H1 (cell line): ENCODE results near the gene USP12. TPM values are rescaled to one million over a fixed set of nuclear protein-coding genes. Genes with fewer than 3 reads are reported as not detected.

Experiments used
- RNF2 ChIP-seq: fragments of 200-900, 300-1000 bp; sonication (generic); IDR thresholded peaks from 2 replicates; pipeline ENCODE4 v1.7.1; 2016; ENCODE audit warnings: borderline replicate concordance, low read depth, mild to moderate bottlenecking, antibody characterized with exemption, low read length; ENCODE audit not compliant: poor library complexity, severe bottlenecking; ENCODE audit errors: missing control alignments
- polyA plus RNA-seq, 7 experiments: library from polyadenylated mRNA; depleted of rRNA in 3 of 7; stranded (reverse) in 5 of 7; unstranded in 2 of 7; fragments of >200 nt in 5 of 7; fragments of 200-250 nt in 2 of 7; gene quantifications; 1 replicate in 5 of 7; 2 replicates in 1 of 7; 4 replicates in 1 of 7; pipeline versions ENCODE4 v1.2.1 to v1.2.3, GENCODE V29; 2011 to 2013; ENCODE audit warnings: missing spikeins in 2 of 7, mixed read lengths in 2 of 7
- total RNA-seq: library from RNA; stranded (reverse); fragmentation: NEBNext Ultra II Directional; extraction: Animal tissue kit (Norgen Biotek cat#: 25700); gene quantifications from 2 replicates; pipeline ENCODE4 v1.2.1, GENCODE V29; 2021

USP12 gene
- total and polyA plus RNA-seq, 2 of the 8 experiments (the other 6 are each of a cell fraction or from before 2014, with no cell fraction given), result 4.0 to 30.0 TPM

DNA sequence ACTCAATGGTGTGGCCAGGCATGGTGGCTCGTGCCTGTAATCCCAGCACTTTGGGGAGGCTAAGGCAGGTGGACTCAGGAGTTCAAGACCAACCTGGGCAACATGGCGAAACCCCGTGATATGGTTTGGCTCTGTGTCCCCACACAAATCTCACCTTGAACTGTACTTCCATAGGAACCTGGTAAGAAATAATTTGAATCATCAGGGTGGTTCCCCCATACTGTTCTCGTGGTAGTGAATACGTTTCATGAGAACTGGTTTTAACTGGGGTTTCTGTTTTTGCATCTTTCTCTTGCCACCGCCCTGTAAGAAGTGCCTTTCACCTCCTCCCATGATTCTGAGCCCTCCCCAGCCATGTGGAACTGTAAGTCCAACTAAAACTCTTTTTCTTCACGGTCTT lies 49.6 kb downstream of the USP12 start (continued):
- TF ChIP-seq RNF2, result no peak
